GM10847 (cell line): ENCODE results near the gene CLPTM1L.
A peak's percentile ranks its signal among the peaks of the same experiment; 100 is the strongest.

Experiments
- POLR2A ChIP-seq: IDR thresholded peaks from 2 replicates; pipeline ENCODE4 v1.6.1; 2011; ENCODE audit not compliant: insufficient read length; ENCODE audit errors: extremely low read depth

CLPTM1L gene

GRCh38 chr5:1385395-1386273, 40.7 kb upstream of the CLPTM1L start:
- TF ChIP-seq POLR2A: peak; percentile 22

- no peak for TF ChIP-seq POLR2A
These were observed 39.6 kb upstream of the CLPTM1L start for GRCh38 chr5:1384521-1384920.

- no peak for TF ChIP-seq POLR2A
These were observed 39.0 kb upstream of the CLPTM1L start for GRCh38 chr5:1383886-1384401.

GRCh38 chr5:1383344-1383743, 38.4 kb upstream of the CLPTM1L start:
- no peak for TF ChIP-seq POLR2A

- TF ChIP-seq POLR2A: no peak
These were observed 37.4 kb upstream of the CLPTM1L start for GRCh38 chr5:1382248-1382700.

GRCh38 chr5:1381370-1382247, 36.7 kb upstream of the CLPTM1L start:
- no peak for TF ChIP-seq POLR2A

- no peak for TF ChIP-seq POLR2A
These were observed 36.0 kb upstream of the CLPTM1L start for GRCh38 chr5:1380910-1381309.

GRCh38 chr5:1380011-1380817, 35.3 kb upstream of the CLPTM1L start:
- TF ChIP-seq POLR2A: no peak

- TF ChIP-seq POLR2A: no peak
These were observed 34.2 kb upstream of the CLPTM1L start for GRCh38 chr5:1378866-1379659.

- no peak for TF ChIP-seq POLR2A
These were observed 33.2 kb upstream of the CLPTM1L start for GRCh38 chr5:1378096-1378495.

GRCh38 chr5:1376981-1377380, 32.1 kb upstream of the CLPTM1L start:
- TF ChIP-seq POLR2A: no peak

GRCh38 chr5:1375871-1376810, 31.2 kb upstream of the CLPTM1L start:
- no peak for TF ChIP-seq POLR2A

GRCh38 chr5:1374679-1375055, 29.8 kb upstream of the CLPTM1L start:
- no peak for TF ChIP-seq POLR2A
